Activated CD8-positive, alpha-beta memory T cell treated with anti-CD3 and anti-CD28 coated beads, Interleukin-2, amount 50 U/mL, for 24 hours (primary cell): ENCODE measurements around the gene CCAR1.
A peak's percentile ranks its signal among the peaks of the same experiment; 100 is the strongest.
"Not testable (repeated sequence)": the region's sequence is repeated elsewhere in the genome, so short reads cannot be mapped to it uniquely, and the experiment has no call there.

Experiments used
- DNase-seq: peaks from one replicate; pipeline ENCODE4 v3.0.0-alpha.2; 2020; ENCODE audit errors: extremely low read depth

CCAR1 gene

DNA sequence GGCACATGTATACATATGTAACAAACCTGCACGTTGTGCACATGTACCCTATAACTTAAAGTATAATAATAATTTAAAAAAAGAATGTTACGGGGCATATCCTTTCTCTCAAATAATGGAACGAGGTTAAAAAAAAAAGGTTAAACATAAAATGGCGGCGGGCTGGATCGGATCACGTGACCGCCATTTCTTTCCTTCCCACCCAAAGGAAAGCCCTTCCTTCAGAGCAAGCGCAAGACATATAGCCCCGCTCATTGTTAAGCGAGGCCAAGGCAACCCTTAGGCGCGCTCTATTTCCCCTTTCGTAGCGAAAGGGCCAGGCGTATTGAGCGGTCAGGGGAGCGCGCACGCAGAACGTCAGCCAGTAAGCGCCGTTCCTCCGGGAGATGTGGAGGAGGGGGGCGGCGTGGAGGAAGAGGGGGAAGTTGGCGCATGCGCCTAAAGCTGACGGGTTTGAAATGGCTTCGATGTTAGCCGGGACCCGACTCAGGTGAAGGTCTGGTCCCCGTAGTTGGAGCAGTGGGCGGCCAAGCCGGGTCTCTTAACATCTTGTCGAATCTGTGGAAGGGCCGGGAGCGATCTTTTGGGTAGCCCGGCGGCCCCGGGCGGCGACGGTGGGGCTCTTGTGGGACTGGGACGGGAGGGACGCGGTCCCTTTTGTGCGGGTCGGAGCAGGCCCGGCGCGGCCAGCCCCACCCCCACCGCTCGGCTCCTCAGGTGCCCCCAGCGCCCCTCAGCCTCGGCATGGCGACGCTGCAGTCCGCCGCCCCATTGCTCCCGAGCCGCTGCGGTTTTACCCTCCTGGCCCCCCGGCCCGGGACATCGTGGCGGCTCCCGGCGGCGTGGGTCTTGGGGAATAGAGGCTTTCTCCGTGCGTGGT lies at the start of gene CCAR1:
TSS of gene CCAR1 (plus strand) at position 447 of the 880 bp plus-strand sequence. CDS start 1,266 bp downstream, outside the sequence.
- DNase-seq, result peak; percentile 96

DNA sequence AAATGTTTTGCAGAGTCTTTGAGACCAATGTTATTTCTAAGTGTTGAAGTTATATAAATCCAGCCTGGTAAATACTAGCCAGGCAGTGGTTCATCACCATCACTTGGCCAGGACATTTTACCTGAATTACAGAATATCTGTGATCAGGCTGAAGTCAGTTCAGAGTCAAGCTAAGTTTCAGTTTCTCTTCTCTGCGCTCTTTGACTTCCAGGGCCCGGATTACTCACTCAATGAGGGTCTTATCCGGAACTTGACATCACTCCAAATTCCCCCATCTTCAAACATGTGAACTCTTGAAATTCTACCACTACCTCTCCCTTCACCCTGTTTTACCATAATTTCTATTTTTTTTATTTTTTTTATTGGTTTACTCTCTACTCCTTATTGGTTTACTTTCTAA lies 36.6 kb upstream of the CCAR1 start:
- DNase-seq, result no peak

GRCh38 chr10:68696018-68696417 lies 25.0 kb upstream of the CCAR1 start:
- no peak for DNase-seq

DNA sequence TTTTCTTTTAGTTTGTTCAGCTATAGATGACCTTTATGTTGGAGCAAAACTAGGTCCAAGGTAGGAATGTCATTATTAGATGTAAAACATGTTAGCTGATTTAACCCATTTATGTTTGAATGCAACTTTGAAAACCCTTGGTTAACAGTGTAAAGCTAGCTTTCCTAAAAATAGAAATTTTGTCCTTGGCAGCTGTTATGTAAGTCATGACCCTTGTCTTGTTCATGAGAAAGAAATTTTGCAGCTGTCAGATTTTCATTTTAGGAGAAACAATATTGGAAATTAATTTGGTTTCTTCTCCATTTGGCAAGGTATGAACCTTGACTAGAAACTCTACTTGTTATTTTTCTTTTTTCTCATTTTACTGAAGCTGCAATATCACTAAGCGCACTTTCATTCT lies 23.9 kb upstream of the CCAR1 start:
- DNase-seq, result no peak

DNA sequence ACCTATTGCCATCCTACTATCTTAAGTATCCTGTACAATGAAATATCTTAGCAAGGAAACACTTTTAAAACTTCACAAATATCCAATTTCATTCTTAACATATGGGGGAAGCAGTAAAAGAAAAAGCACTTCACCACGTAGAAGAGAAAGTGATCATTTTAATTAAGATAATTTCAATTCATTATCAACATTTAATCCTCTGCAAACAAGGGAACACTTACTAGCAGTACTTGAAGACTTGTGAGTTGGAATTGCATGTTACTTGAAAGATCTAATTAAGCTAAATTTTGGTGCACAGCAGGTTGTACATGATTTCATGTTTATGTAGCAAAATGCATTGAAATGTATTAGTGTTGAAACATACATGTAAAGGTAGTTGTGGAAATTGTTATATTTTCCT lies 20.8 kb upstream of the CCAR1 start:
- no peak for DNase-seq

- no peak for DNase-seq
These were observed 15.5 kb upstream of the CCAR1 start for GRCh38 chr10:68705548-68705947.

- not testable (repeated sequence) for DNase-seq
These were observed 12.1 kb upstream of the CCAR1 start for GRCh38 chr10:68708987-68709386.

DNA sequence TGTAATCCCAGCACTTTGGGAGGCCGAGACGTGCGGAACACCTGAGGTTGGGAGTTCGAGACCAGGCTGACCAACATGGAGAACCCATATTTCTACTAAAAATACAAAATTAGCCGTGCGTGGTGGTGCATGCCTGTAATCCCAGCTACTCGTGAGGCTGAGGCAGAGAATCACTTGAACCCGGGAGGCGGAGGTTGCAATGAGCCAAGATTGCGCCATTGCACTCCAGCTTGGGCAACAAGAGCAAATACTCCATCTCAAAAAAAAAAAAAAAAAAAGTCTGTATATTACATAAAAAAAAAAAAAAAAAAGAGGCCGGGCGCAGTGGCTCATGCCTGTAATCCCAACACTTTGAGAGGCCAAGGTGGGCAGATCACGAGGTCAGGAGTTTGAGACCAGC lies 8.0 kb upstream of the CCAR1 start:
- not testable (repeated sequence) for DNase-seq

GRCh38 chr10:68717435-68717834 lies 3.6 kb upstream of the CCAR1 start:
- DNase-seq, result no peak

GRCh38 chr10:68721673-68722335 lies 765 bp downstream of the CCAR1 start:
- no peak for DNase-seq

- no peak for DNase-seq
These were observed 4.0 kb downstream of the CCAR1 start for GRCh38 chr10:68725016-68725415.

DNA sequence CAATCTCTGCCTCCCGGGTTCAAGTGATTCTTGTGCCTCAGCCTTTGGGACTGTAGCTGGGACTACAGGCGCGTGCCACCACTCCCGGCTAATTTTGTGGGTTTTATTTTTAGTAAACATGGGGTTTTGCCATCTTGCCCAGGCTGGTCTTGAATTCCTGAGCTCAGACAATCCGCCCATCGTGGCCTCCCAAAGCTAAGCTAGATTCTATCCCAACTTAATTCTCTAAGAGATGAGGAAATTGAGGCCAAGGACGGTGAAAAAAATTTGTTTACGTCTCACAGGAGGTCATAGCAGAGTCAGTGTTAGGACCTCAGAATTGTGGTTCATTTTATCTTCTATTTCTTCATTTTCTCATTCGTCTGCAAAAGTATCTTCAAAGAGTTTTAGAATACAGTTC lies 6.1 kb downstream of the CCAR1 start:
- no peak for DNase-seq

DNA sequence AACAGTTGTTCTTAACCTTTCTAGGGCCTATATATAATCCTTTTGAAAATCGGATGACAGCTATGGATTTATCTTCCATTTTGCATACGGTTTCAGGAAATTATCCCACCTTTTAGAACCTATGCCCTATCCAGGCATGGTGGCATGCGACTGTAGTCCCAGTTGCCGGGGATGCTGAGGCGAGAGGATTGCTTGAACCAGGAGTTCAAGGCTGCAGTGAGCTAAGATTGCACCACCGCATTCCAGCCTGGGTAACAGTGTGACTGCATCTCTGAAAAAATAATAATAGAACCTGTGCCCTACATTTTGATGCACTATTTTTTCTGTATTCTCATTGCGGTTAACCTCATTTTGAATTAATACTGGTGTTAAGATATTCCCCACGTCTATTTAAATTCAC lies 11.6 kb downstream of the CCAR1 start:
- DNase-seq, result no peak

DNA sequence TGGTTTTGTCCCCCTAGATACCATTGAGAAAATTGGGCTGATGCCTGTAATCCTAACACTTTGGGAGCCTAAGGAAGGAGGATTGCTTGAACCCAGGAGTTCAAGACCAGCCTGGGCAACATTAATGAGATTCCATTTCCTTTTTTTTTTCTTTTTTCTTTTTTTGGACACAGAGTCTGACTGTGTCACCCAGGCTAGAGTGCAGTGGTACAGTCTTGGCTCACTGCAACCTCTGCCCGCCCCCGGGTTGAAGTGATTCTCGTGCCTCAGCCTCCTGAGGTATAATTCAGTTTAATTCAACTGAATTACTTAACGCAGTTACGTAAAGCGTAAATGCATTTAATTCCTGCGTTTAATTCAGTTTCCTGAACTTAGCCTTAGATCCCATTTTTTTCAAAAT lies 13.3 kb downstream of the CCAR1 start:
- no peak for DNase-seq

- DNase-seq, result no peak
These were observed 14.1 kb downstream of the CCAR1 start for GRCh38 chr10:68735119-68735518.

GRCh38 chr10:68735739-68736138 lies 14.7 kb downstream of the CCAR1 start:
- DNase-seq, result not testable (repeated sequence)

DNA sequence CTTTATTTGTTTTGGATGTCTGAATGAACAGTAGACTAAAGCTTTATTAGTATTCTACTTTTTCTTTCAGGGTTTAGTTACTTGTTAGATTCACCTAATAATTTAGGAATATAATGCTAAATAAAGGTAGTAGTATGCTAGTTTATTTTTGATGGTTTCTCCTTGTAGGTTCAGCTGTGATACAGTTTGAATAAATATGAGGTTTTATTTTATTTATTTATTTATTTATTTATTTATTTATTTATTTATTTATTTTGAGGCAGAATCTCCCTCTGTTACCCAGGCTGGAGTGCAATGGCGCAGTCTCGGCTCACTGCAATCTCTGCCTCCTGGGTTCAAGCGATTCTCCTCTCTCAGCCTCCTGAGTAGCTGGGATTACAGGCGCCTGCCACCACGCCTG lies 19.6 kb downstream of the CCAR1 start:
- DNase-seq, result not testable (repeated sequence)

DNA sequence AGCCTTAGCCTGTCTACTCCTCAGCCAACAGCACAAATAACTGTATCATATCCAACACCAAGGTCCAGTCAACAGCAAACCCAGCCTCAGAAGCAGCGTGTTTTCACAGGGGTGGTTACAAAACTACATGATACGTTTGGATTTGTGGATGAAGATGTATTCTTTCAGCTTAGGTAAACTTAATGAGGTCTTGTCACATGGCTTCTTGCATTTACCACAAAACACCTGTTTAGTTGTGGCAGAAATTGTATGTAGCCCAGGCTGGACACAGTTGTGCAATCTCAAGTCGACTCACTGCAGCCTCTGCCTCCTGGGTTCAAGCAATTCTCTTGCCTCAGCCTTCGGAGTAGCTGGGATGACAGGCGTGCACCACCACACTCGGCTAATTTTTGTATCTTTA lies 21.4 kb downstream of the CCAR1 start:
- no peak for DNase-seq

DNA sequence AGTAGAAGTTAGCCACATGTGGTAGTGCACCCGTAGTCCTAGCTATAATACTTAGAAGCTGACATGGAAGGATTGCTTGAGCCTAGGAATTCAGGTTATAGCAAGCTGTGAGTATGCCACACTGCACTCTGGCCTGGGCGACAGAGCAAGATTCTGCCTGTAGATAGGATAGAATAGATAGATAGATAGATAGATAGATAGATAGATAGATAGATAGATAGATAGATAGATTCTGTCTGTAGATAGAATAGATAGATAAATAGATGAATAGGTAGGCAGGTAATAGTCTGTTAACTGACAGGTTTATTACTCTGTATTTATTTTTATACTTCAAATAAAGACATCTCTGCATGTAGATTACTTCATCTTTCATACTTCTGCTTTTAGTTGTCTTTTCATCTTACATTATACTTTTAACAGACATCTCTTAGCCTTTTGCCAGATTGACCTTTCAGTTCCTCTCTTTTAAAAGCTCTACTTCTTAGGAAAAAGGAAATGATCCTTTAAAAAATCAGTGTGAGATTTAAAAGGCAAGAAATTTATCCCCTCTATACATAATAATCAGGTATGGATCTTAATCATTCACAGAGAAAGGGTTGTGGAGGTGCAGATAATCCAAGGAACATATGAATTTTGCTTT lies 31.8 kb downstream of the CCAR1 start:
- no peak for DNase-seq

DNA sequence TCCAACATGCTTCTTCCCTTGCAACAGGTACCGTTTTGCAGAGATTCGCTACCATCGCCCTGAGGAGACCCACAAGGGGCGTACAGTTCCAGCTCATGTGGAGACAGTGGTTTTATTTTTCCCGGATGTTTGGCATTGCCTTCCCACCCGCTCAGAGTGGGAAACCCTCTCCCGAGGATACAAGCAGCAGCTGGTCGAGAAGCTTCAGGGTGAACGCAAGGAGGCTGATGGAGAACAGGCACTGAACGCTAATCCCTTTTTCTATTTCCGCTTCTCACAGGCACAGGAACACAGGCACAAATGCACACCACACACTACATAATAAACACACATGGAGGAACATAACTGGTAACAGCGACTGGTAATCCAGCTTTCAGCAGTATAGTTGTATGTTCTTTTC lies 35.2 kb downstream of the CCAR1 start:
- DNase-seq, result no peak

GRCh38 chr10:68756766-68757165 lies 35.7 kb downstream of the CCAR1 start:
- no peak for DNase-seq

- no peak for DNase-seq
These were observed 38.3 kb downstream of the CCAR1 start for GRCh38 chr10:68759223-68759863.
